Camera-type eye (tissue), 1 donor: ENCODE results near the gene CTAGE1. TPM values are rescaled to one million over a fixed set of nuclear protein-coding genes. Genes with fewer than 3 reads are reported as not detected.

Experiments
- total RNA-seq: library from RNA; depleted of rRNA; stranded (reverse); fragments of >200 nt; gene quantifications from one replicate; pipeline ENCODE4 v1.2.3, GENCODE V29; 2014

CTAGE1 gene
- not detected for total RNA-seq

GRCh38 chr18:22417496-22418188 lies at the start of gene CTAGE1:
Gene CTAGE1 (minus strand): TSS chr18:22417915. CDS start chr18:22417811, 104 bp downstream.

Other genes starting within 250 kb of the CTAGE1 start
- 0.88 TPM for gene GATA6, start 248.3 kb downstream of the CTAGE1 start, total RNA-seq